Natural killer cell (primary cell): Measurements from ENCODE around the gene PCDHA6. TPM values are rescaled to one million over a fixed set of nuclear protein-coding genes. Genes with fewer than 3 reads are reported as not detected.

ENCODE experiments used
- ATAC-seq, 3 donors: fragments of 150-1000 bp in 2 of 3; fragments of 200-7000 bp in 1 of 3; cut with Tn5 transposase; 1 replicate in 1 of 3; 2 replicates in 2 of 3; pipeline ENCODE4 v1.10.0; 2021; ENCODE audit warnings: mild to moderate bottlenecking in 2 of 3, moderate library complexity in 2 of 3
- DNase-seq, 2 donors: peaks; one replicate each; pipeline versions ENCODE4 v3.0.0 to v3.0.0-alpha.2; 2013 to 2021; ENCODE audit warnings: mixed read lengths in 1 of 2
- H3K27ac ChIP-seq: one replicate; pipeline ENCODE4 v1.5.1; 2013; ENCODE audit warnings: mild to moderate bottlenecking, low read length
- H3K27me3 ChIP-seq: one replicate; pipeline ENCODE4 v1.6.1; 2013; ENCODE audit warnings: low read length; ENCODE audit not compliant: control insufficient read depth, insufficient read depth
- H3K36me3 ChIP-seq: one replicate; pipeline ENCODE4 v1.6.1; 2013; ENCODE audit warnings: low read length; ENCODE audit not compliant: control insufficient read depth, insufficient read depth
- H3K4me1 ChIP-seq: one replicate; pipeline ENCODE4 v1.6.1; 2013; ENCODE audit warnings: low read length; ENCODE audit not compliant: control insufficient read depth, insufficient read depth
- H3K4me3 ChIP-seq: one replicate; pipeline ENCODE4 v1.5.1; 2013; ENCODE audit warnings: low read length
- H3K9me3 ChIP-seq: one replicate; pipeline ENCODE4 v1.6.1; 2013; ENCODE audit warnings: low read length; ENCODE audit not compliant: control insufficient read depth, insufficient read depth
- H3K27ac Mint-ChIP-seq, 2 donors: one replicate each; pipeline ENCODE4 v1.8.0; 2022; ENCODE audit warnings: mild to moderate bottlenecking in 2 of 2, mixed read lengths in 2 of 2, moderate library complexity in 1 of 2
- H3K27me3 Mint-ChIP-seq, 2 donors: one replicate each; pipeline ENCODE4 v1.8.0; 2022; ENCODE audit warnings: low read depth in 2 of 2, mixed read lengths in 2 of 2
- H3K36me3 Mint-ChIP-seq: one replicate; pipeline ENCODE4 v1.8.0; 2022; ENCODE audit warnings: mixed read lengths
- H3K4me1 Mint-ChIP-seq, 2 donors: one replicate each; pipeline ENCODE4 v1.8.0; 2022; ENCODE audit warnings: mixed read lengths in 2 of 2
- H3K4me3 Mint-ChIP-seq: one replicate; pipeline ENCODE4 v1.8.0; 2022; ENCODE audit warnings: mild to moderate bottlenecking, moderate library complexity, mixed read lengths
- H3K9me3 Mint-ChIP-seq, 2 donors: one replicate each; pipeline ENCODE4 v1.8.0; 2022; ENCODE audit warnings: mixed read lengths in 2 of 2
- WGBS: methylation state at CpG from one replicate; pipeline ENCODE4 v1.1.7; 2013; ENCODE audit warnings: missing lambda C conversion rate; ENCODE audit not compliant: insufficient coverage; 5-methylcytosine and 5-hydroxymethylcytosine counted together
- intact Hi-C: fragments of 100-400 bp; cut with micrococcal nuclease; formaldehyde crosslinking; loops from one replicate; pipeline ENCODE4 v1.14.2; 2022
- total RNA-seq, 4 donors: library from RNA; stranded (reverse); fragments of 120-200 nt in 1 of 4; gene quantifications; one replicate each; pipeline versions ENCODE4 v1.2.3 to v1.2.4, GENCODE V29; 2013 to 2022
- TF ChIP-seq, protein P1 (sequence below): fragments of 200-600 bp; IDR thresholded peaks from one replicate; pipeline ENCODE4 v1.8.0; 2022; ENCODE audit warnings: antibody characterized with exemption

The PCDHA6 gene
- total RNA-seq, 3 donors from 2014 or later (not counting 1 experiment from before 2014, with no cell fraction given), result not detected

DNA sequence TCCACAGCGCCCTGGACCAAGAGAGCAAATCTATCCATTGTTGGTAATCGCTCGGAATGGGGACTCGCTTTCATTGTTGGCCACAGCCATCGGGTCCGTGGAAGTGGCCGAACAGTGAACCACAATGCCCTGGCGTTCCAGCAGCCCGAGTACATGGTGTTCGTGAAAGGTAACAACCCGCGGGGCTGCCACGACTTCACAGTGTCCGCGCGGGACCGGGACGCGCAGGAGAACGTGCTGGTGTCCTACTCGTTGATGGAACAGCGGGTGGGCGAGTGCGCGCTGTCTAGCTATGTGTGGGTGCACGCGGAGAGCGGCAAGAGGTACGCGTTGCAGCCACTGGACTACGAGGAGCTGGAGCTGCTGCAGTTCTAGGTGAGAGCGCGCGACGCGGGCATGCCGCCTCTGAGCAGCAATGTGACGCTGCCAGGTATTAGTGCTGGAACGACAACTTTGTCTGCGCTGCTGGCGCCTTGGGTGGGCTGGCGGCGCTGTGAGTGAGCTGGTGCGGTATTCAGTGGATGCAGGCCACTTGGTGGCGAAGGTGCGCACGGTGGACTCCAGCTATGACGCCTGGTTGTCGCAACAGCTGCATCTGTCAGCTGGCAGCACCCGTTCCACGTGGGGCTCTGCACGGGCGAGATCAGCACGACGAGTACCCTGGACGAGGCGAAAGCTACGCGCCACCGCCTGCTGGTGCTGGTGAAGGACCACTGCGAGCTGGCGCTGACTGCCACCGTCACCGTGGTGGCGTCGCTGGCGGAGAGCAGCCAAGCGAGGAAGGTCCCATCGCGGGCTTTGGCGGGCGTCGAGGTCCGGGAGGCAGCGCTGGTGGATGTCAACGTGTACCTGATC is 34.9 kb downstream of the PCDHA6 start:
- intact Hi-C loops, result no loop called here
- H3K9me3 ChIP-seq, result peaks cover 19% of the 10 kb centered on the region
- DNase-seq (no peak), ATAC-seq (no peak)
- Mint-ChIP-seq H3K4me3 (no peak overlapping the region), H3K4me1 (no peaks in the 10 kb centered on the region), H3K27me3 (no peaks in the 10 kb centered on the region), H3K9me3 (peaks cover 4 to 6% of the 10 kb centered on the region in 2 donors), H3K36me3 (peaks cover 6% of the 10 kb centered on the region), H3K27ac (no peak overlapping the region)
- H3K27ac ChIP-seq, result no peak overlapping the region
- H3K4me3 ChIP-seq, result no peak overlapping the region
- H3K4me1 ChIP-seq, result no peaks in the 10 kb centered on the region
- WGBS, result 50% methylated on average over 76 of the region's 76 CpGs
- TF ChIP-seq, protein P1, sequence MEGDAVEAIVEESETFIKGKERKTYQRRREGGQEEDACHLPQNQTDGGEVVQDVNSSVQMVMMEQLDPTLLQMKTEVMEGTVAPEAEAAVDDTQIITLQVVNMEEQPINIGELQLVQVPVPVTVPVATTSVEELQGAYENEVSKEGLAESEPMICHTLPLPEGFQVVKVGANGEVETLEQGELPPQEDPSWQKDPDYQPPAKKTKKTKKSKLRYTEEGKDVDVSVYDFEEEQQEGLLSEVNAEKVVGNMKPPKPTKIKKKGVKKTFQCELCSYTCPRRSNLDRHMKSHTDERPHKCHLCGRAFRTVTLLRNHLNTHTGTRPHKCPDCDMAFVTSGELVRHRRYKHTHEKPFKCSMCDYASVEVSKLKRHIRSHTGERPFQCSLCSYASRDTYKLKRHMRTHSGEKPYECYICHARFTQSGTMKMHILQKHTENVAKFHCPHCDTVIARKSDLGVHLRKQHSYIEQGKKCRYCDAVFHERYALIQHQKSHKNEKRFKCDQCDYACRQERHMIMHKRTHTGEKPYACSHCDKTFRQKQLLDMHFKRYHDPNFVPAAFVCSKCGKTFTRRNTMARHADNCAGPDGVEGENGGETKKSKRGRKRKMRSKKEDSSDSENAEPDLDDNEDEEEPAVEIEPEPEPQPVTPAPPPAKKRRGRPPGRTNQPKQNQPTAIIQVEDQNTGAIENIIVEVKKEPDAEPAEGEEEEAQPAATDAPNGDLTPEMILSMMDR, result no peak
- H3K36me3 ChIP-seq, result no peaks in the 10 kb centered on the region
- H3K27me3 ChIP-seq, result no peaks in the 10 kb centered on the region

DNA sequence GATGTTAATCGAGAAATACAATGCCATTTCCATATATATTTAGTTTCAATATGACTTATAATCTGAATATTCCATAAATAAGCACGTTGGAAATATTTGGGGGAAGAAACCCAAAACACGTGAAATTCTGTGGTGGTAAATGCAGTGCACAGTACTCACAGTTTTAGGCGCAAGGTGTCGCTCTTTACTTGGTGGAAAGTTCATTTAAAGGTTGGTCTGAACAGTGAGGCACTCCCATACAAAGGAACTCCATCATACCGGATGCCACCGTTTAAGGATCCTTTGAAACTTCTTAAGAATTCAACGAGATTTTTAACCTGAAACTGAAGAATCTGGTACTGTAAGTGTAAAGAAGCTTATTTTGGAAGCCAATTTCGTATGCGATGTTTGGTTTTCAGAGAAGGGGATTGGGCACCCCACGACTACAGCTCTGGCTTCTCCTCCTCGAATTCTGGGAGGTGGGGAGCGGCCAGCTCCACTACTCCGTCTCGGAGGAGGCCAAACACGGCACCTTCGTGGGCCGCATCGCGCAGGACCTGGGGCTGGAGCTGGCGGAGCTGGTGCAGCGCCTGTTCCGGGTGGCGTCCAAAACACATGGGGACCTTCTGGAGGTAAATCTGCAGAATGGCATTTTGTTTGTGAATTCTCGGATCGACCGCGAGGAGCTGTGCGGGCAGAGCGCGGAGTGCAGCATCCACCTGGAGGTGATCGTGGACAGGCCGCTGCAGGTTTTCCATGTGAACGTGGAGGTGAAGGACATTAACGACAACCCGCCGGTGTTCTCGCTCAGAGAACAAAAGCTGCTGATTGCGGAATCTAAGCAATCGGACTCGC is 41.2 kb downstream of the PCDHA6 start, which contains the start of gene PCDHA11:
TSS of gene PCDHA11 (plus strand) at position 237 of the 834 bp plus-strand sequence. CDS start at position 384, 147 bp downstream.
- H3K27me3 ChIP-seq, result peaks cover 4% of the 10 kb centered on the region
- ATAC-seq (no peak), DNase-seq (no peak)
- Mint-ChIP-seq H3K27me3 (peaks cover 0 to 3% of the 10 kb centered on the region in 2 donors), H3K4me3 (no peak within 1 kb of the TSS), H3K4me1 (no peaks in the 10 kb centered on the region), H3K9me3 (peaks cover 4 to 7% of the 10 kb centered on the region in 2 donors), H3K27ac (no peak within 1 kb of the TSS), H3K36me3 (peaks cover 6% of the 10 kb centered on the region)
- no peaks in the 10 kb centered on the region for H3K4me1 ChIP-seq
- peaks cover 9% of the 10 kb centered on the region for H3K9me3 ChIP-seq
- H3K36me3 ChIP-seq, result no peaks in the 10 kb centered on the region
- WGBS, result 26% methylated on average over 39 of the region's 41 CpGs
- TF ChIP-seq, protein P1, result no peak
- H3K4me3 ChIP-seq, result no peak within 1 kb of the TSS
- H3K27ac ChIP-seq, result no peak within 1 kb of the TSS
- intact Hi-C loops, result no loop called here

DNA sequence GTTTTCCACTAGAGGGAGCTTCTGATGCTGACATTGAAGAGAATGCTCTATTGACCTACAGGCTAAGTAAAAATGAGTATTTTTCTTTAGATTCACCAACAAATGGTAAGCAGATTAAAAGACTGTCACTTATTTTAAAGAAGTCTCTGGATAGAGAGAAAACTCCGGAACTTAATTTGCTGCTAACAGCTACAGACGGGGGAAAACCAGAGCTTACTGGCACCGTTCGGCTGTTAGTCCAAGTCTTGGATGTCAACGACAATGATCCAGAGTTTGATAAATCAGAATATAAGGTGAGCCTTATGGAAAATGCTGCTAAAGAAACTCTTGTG is 41.8 kb downstream of the PCDHA6 start:
- intact Hi-C loops, result no loop called here
- TF ChIP-seq, protein P1, result no peak
- peaks cover 2% of the 10 kb centered on the region for H3K36me3 Mint-ChIP-seq
- 53% methylated on average over 5 of the region's 5 CpGs for WGBS
- H3K4me1 Mint-ChIP-seq, result no peaks in the 10 kb centered on the region
- DNase-seq (no peak), ATAC-seq (no peak)
- peaks cover 4% of the 10 kb centered on the region for H3K27me3 ChIP-seq
- peaks cover 0 to 3% of the 10 kb centered on the region in 2 donors for H3K27me3 Mint-ChIP-seq
- peaks cover 2 to 4% of the 10 kb centered on the region in 2 donors for H3K9me3 Mint-ChIP-seq
- H3K4me3 Mint-ChIP-seq, result no peak overlapping the region
- H3K27ac Mint-ChIP-seq, result no peak overlapping the region
- H3K36me3 ChIP-seq, result no peaks in the 10 kb centered on the region
- peaks cover 9% of the 10 kb centered on the region for H3K9me3 ChIP-seq
- H3K4me1 ChIP-seq, result no peaks in the 10 kb centered on the region
- no peak overlapping the region for H3K4me3 ChIP-seq
- H3K27ac ChIP-seq, result no peak overlapping the region
